Neural cell (in vitro differentiated cells): ENCODE measurements around the gene PRR5. TPM values are rescaled to one million over a fixed set of nuclear protein-coding genes. Genes with fewer than 3 reads are reported as not detected.

Experiments
- H2AFZ ChIP-seq: fragments of 200-600, 300-800 bp; sonication (generic), shearing (Covaris generic); 2 replicates; pipeline ENCODE4 v1.6.0; 2014; ENCODE audit warnings: low read depth, mild to moderate bottlenecking, antibody characterized with exemption, low read length, moderate library complexity
- H3F3A ChIP-seq: fragments of 200-600 bp; shearing (Covaris generic); 2 replicates; pipeline ENCODE4 v1.6.1; 2016; ENCODE audit warnings: mild to moderate bottlenecking, moderate library complexity, mixed read lengths, antibody characterized with exemption, low read length; ENCODE audit not compliant: insufficient read depth, poor library complexity, severe bottlenecking
- H3K27ac ChIP-seq: fragments of 200-600, 300-800 bp; sonication (generic), shearing (Covaris generic); 2 replicates; pipeline ENCODE4 v1.5.1; 2014; ENCODE audit warnings: mild to moderate bottlenecking, low read length, moderate library complexity
- H3K27me3 ChIP-seq: fragments of 300-800, 200-600 bp; sonication (generic), shearing (Covaris generic); 2 replicates; pipeline ENCODE4 v1.6.0; 2014; ENCODE audit warnings: mild to moderate bottlenecking, low read depth, low read length, moderate library complexity; ENCODE audit not compliant: insufficient read depth
- H3K36me3 ChIP-seq: fragments of 300-800, 200-600 bp; sonication (generic), shearing (Covaris generic); 2 replicates; pipeline ENCODE4 v1.5.1; 2014; ENCODE audit warnings: mild to moderate bottlenecking, antibody characterized with exemption, low read length, moderate library complexity; ENCODE audit not compliant: insufficient read depth
- H3K4me2 ChIP-seq: fragments of 300-800, 200-600 bp; sonication (generic), shearing (Covaris generic); 2 replicates; pipeline ENCODE4 v1.6.0; 2014; ENCODE audit warnings: mild to moderate bottlenecking, low read length
- H3K4me3 ChIP-seq: fragments of 300-800, 200-600 bp; sonication (generic), shearing (Covaris generic); 2 replicates; pipeline ENCODE4 v1.5.1; 2014; ENCODE audit warnings: mild to moderate bottlenecking, low read length, moderate library complexity
- H3K79me2 ChIP-seq: fragments of 200-600 bp; shearing (Covaris generic); replicated peaks from 2 replicates; pipeline ENCODE4 v1.6.0; 2014; ENCODE audit warnings: mild to moderate bottlenecking, low read length, moderate library complexity; ENCODE audit not compliant: insufficient read depth
- H3K9ac ChIP-seq: fragments of 300-800, 200-600 bp; sonication (generic), shearing (Covaris generic); 2 replicates; pipeline ENCODE4 v1.6.1; 2016; ENCODE audit warnings: mild to moderate bottlenecking, low read length, mixed read lengths
- H3K9me2 ChIP-seq: fragments of 200-600 bp; shearing (Covaris generic); 2 replicates; pipeline ENCODE4 v1.6.1; 2016; ENCODE audit warnings: mild to moderate bottlenecking, low read length, mixed read lengths; ENCODE audit not compliant: insufficient read depth
- H3K9me3 ChIP-seq: fragments of 200-600, 300-800 bp; sonication (generic), shearing (Covaris generic); 2 replicates; pipeline ENCODE4 v1.6.1; 2016; ENCODE audit warnings: mild to moderate bottlenecking, mixed run types, low read length, moderate library complexity, mixed read lengths
- H4K20me1 ChIP-seq: fragments of 200-600 bp; shearing (Covaris generic); 2 replicates; pipeline ENCODE4 v1.6.1; 2016; ENCODE audit warnings: mild to moderate bottlenecking, mixed run types; ENCODE audit not compliant: insufficient read depth
- EP300 ChIP-seq: fragments of 450-650 bp; conservative IDR thresholded peaks from 2 replicates; pipeline ENCODE4 v1.6.1; 2014; ENCODE audit warnings: antibody characterized with exemption, mild to moderate bottlenecking, moderate library complexity; ENCODE audit not compliant: poor library complexity, severe bottlenecking
- EZH2 ChIP-seq: fragments of 200-600, 300-800 bp; shearing (Covaris generic), sonication (generic); IDR thresholded peaks from 2 replicates; pipeline ENCODE4 v1.6.1; 2014; ENCODE audit warnings: antibody characterized with exemption, low read length, borderline replicate concordance, mild to moderate bottlenecking; ENCODE audit not compliant: insufficient read depth, poor library complexity, severe bottlenecking
- MXI1 ChIP-seq: fragments of 450-650 bp; conservative IDR thresholded peaks from 2 replicates; pipeline ENCODE4 v1.6.1; 2014; ENCODE audit warnings: antibody characterized with exemption, mild to moderate bottlenecking; ENCODE audit not compliant: poor library complexity, severe bottlenecking
- POLR2AphosphoS5 ChIP-seq: IDR thresholded peaks from 2 replicates; pipeline ENCODE4 v1.6.1; 2012
- RAD21 ChIP-seq: fragments of 450-650 bp; conservative IDR thresholded peaks from 2 replicates; pipeline ENCODE4 v1.6.1; 2014; ENCODE audit warnings: antibody characterized with exemption, mild to moderate bottlenecking, moderate library complexity
- SMC3 ChIP-seq: fragments of 450-650 bp; conservative IDR thresholded peaks from 2 replicates; pipeline ENCODE4 v1.6.1; 2014; ENCODE audit warnings: antibody characterized with exemption, mild to moderate bottlenecking, moderate library complexity; ENCODE audit not compliant: poor library complexity
- TAF1 ChIP-seq: IDR thresholded peaks from 2 replicates; pipeline ENCODE4 v1.6.1; 2012; ENCODE audit warnings: low read depth
- polyA plus RNA-seq: library from polyadenylated mRNA; depleted of rRNA; stranded (reverse); fragments of >200 nt; gene quantifications from 2 replicates; pipeline ENCODE4 v1.2.3, GENCODE V29; 2014
- TF ChIP-seq, protein P1 (sequence below): fragments of 450-650 bp; IDR thresholded peaks from 2 replicates; pipeline ENCODE4 v1.5.1; 2014; ENCODE audit warnings: antibody characterized with exemption, mild to moderate bottlenecking, moderate library complexity; ENCODE audit not compliant: poor library complexity, severe bottlenecking
- TF ChIP-seq, protein P2 (sequence below): IDR thresholded peaks from 2 replicates; pipeline ENCODE4 v1.6.1; 2012; ENCODE audit warnings: borderline replicate concordance

The PRR5 gene
- polyA plus RNA-seq, 1 donor from 2014 or later = 16.2 TPM

DNA sequence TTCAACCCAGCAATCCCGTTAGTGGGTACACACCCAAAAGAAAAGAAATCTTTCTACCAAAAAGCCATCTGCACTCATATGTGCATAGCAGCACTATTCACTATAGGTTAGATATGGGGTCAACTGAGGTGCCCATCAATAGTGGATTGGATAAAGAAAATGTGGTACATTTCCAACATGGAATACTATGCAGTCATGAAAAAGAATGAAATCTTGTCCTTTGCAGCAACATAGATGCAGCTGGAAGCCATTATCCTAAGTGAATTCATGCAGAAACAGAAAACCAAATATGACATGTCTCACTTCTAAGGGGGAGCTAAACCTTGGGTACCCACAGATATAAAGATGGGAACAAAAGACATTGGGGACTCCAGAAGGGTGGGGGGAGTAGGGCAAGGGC lies 48.5 kb downstream of the PRR5 start:
- H3K9ac ChIP-seq = no peak overlapping the region
- no peaks in the 10 kb centered on the region for H3K9me2 ChIP-seq
- H3K4me2 ChIP-seq = no peak overlapping the region
- H3K27me3 ChIP-seq = peaks cover 28% of the 10 kb centered on the region
- no peaks in the 10 kb centered on the region for H3F3A ChIP-seq
- no peaks in the 10 kb centered on the region for H3K79me2 ChIP-seq
- H3K9me3 ChIP-seq = no peaks in the 10 kb centered on the region
- no peaks in the 10 kb centered on the region for H3K36me3 ChIP-seq
- H2AFZ ChIP-seq = no peak overlapping the region
- H3K27ac ChIP-seq = no peak overlapping the region
- H4K20me1 ChIP-seq = no peaks in the 10 kb centered on the region
- TF ChIP-seq EP300 = no peak
- TF ChIP-seq TAF1 = no peak
- no peak for TF ChIP-seq MXI1
- TF ChIP-seq, protein P1, sequence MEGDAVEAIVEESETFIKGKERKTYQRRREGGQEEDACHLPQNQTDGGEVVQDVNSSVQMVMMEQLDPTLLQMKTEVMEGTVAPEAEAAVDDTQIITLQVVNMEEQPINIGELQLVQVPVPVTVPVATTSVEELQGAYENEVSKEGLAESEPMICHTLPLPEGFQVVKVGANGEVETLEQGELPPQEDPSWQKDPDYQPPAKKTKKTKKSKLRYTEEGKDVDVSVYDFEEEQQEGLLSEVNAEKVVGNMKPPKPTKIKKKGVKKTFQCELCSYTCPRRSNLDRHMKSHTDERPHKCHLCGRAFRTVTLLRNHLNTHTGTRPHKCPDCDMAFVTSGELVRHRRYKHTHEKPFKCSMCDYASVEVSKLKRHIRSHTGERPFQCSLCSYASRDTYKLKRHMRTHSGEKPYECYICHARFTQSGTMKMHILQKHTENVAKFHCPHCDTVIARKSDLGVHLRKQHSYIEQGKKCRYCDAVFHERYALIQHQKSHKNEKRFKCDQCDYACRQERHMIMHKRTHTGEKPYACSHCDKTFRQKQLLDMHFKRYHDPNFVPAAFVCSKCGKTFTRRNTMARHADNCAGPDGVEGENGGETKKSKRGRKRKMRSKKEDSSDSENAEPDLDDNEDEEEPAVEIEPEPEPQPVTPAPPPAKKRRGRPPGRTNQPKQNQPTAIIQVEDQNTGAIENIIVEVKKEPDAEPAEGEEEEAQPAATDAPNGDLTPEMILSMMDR = no peak
- no peak for TF ChIP-seq EZH2
- TF ChIP-seq SMC3 = no peak
- no peak for TF ChIP-seq POLR2AphosphoS5
- no peak for TF ChIP-seq RAD21
- TF ChIP-seq, protein P2, sequence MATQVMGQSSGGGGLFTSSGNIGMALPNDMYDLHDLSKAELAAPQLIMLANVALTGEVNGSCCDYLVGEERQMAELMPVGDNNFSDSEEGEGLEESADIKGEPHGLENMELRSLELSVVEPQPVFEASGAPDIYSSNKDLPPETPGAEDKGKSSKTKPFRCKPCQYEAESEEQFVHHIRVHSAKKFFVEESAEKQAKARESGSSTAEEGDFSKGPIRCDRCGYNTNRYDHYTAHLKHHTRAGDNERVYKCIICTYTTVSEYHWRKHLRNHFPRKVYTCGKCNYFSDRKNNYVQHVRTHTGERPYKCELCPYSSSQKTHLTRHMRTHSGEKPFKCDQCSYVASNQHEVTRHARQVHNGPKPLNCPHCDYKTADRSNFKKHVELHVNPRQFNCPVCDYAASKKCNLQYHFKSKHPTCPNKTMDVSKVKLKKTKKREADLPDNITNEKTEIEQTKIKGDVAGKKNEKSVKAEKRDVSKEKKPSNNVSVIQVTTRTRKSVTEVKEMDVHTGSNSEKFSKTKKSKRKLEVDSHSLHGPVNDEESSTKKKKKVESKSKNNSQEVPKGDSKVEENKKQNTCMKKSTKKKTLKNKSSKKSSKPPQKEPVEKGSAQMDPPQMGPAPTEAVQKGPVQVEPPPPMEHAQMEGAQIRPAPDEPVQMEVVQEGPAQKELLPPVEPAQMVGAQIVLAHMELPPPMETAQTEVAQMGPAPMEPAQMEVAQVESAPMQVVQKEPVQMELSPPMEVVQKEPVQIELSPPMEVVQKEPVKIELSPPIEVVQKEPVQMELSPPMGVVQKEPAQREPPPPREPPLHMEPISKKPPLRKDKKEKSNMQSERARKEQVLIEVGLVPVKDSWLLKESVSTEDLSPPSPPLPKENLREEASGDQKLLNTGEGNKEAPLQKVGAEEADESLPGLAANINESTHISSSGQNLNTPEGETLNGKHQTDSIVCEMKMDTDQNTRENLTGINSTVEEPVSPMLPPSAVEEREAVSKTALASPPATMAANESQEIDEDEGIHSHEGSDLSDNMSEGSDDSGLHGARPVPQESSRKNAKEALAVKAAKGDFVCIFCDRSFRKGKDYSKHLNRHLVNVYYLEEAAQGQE = no peak
- H3K4me3 ChIP-seq = no peak overlapping the region

DNA sequence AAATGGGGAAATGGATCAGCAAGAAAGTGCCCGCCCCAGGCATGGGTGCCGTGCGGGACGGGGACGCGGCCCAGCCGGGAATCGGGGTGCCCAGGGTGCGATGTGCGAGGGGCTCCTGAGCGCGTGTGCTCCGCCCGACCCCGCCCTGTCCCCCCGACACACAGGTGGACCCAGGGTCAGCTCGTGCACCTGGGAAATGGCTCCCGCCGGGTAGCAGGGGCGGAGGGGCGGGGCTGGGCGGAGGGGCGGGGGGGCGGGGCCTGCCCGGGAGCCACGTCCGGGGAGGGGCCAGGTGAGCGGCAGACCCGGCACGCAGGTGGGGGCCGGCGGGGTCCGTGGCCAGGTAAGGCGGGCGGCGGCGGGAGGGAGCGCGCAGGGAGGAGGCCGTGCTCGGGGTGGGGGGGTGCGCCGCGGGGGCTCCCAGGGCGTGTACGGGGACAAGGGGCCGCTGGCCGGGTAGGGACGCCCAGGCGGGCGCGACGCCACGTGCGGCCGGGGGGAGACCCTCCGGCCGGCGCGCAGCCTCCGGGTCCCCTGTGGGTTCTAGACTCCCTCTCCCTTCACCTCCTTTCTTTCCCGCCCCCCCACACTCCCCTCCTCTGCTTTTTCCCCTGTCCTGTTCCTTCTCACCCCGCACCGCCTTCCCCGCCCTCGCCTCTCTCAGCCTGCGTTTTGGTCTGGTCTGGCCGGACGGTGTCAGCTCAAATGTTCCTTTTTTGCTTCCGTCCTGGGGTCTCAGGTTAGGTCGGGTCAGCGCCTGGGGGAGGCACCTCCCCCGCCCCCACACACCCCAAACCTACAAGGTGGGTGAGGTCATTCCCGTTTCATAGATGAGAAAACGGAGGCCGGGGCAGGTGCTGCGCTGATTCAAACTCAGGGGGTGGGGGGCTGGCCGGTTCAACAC lies 50.5 kb downstream of the PRR5 start, which contains the start of gene ARHGAP8:
TSS of gene ARHGAP8 (plus strand) at position 291 of the 904 bp plus-strand sequence. CDS start 33,953 bp downstream, outside the sequence.
- Histone ChIP-seq H3K9me2 (no peaks in the 10 kb centered on the region), H3K4me2 (no peak within 1 kb of the TSS), H3K27ac (no peak within 1 kb of the TSS), H4K20me1 (no peaks in the 10 kb centered on the region), H3K9me3 (no peaks in the 10 kb centered on the region), H3K79me2 (no peaks in the 10 kb centered on the region), H3F3A (no peaks in the 10 kb centered on the region), H2AFZ (no peak within 1 kb of the TSS), H3K36me3 (no peaks in the 10 kb centered on the region), H3K9ac (no peak within 1 kb of the TSS), H3K4me3 (peak within 1 kb of the TSS; percentile 43), H3K27me3 (peaks cover 28% of the 10 kb centered on the region)
- TF ChIP-seq EP300 (no peak), MXI1 (no peak), POLR2AphosphoS5 (no peak), RAD21 (no peak), SMC3 (no peak)
- TF ChIP-seq, protein P1 = no peak
- TF ChIP-seq, protein P2 = no peak
